C4-2B (cell line): ENCODE measurements around the gene GNB3.

Source experiments
- ZFX ChIP-seq: fragments of 450-650 bp; IDR thresholded peaks from 2 replicates; pipeline ENCODE4 v1.6.1; 2017
- TF ChIP-seq, protein P1 (sequence below): fragments of 450-650 bp; conservative IDR thresholded peaks from 2 replicates; pipeline ENCODE4 v1.5.1; 2017; ENCODE audit warnings: mild to moderate bottlenecking

DNA sequence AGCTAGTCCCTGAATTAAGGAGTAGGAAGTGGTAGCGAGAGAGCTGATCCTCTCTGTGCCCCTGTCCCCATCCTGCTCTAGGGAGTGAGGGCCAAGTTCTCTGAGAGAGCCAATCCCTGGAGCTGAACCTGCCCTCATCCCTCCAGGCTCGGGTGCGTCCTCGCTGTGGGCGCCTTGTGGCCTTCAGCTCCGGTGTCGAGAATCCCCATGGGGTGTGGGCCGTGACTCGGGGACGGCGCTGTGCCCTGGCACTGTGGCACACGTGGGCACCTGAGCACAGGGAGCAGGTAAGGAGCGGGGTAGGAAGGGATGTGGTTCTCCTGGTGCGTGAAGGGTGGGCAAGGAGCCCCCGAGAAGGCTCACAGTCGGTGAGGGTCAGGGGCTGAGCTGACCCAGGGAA is 1.9 kb upstream of the GNB3 start:
- TF ChIP-seq, protein P1, sequence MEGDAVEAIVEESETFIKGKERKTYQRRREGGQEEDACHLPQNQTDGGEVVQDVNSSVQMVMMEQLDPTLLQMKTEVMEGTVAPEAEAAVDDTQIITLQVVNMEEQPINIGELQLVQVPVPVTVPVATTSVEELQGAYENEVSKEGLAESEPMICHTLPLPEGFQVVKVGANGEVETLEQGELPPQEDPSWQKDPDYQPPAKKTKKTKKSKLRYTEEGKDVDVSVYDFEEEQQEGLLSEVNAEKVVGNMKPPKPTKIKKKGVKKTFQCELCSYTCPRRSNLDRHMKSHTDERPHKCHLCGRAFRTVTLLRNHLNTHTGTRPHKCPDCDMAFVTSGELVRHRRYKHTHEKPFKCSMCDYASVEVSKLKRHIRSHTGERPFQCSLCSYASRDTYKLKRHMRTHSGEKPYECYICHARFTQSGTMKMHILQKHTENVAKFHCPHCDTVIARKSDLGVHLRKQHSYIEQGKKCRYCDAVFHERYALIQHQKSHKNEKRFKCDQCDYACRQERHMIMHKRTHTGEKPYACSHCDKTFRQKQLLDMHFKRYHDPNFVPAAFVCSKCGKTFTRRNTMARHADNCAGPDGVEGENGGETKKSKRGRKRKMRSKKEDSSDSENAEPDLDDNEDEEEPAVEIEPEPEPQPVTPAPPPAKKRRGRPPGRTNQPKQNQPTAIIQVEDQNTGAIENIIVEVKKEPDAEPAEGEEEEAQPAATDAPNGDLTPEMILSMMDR = no peak
- no peak for TF ChIP-seq ZFX
